Fibroblast of mammary gland (primary cell): ENCODE measurements around the gene ANG.
A peak's percentile ranks its signal among the peaks of the same experiment; 100 is the strongest.
"Not testable (repeated sequence)": the region's sequence is repeated elsewhere in the genome, so short reads cannot be mapped to it uniquely, and the experiment has no call there.

Experiments used
- DNase-seq: peaks from one replicate; pipeline ENCODE4 v3.0.0-alpha.2; 2010; ENCODE audit warnings: low read depth
- H3K4me3 ChIP-seq: 2 replicates; pipeline ENCODE4 v1.5.1; 2011; ENCODE audit warnings: low read depth, mild to moderate bottlenecking, low read length, moderate library complexity; ENCODE audit not compliant: control insufficient read depth
- TF ChIP-seq, protein P1 (sequence below): conservative IDR thresholded peaks from 2 replicates; pipeline ENCODE4 v1.5.1; 2011; ENCODE audit warnings: low read depth, low read length, inconsistent platforms; ENCODE audit not compliant: control insufficient read depth, insufficient read depth

Gene ANG

DNA sequence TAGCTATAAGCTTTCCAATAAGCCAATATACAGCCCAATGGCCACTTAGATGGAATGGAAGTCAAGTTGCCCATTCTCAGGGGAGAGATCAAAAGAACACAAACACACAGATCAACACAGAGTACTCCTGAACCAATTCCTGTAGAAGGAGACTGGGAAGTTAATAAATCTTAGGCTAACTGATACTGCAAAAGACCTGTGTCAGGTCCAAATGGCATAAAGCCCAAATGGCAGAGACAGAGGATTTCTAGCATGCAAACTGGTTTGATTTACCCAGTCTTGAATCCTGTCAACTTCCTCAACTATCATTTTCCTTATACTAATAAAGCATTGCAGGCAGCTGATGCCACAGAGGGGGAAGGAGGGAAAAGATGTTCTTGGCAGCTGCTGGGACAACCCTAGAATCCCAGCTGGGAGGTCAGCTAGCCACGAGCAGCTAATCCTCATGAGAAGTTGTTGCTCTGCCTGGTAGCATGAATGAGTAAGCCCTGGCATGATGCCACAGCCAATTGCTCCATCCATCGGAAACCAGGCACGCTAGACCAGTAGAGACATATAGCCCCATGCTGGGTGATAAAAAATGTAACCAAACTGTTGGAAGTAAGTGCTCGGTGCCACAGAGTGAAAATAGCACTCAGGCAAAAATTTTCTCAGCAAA lies 26.2 kb downstream of the ANG start:
- TF ChIP-seq, protein P1, sequence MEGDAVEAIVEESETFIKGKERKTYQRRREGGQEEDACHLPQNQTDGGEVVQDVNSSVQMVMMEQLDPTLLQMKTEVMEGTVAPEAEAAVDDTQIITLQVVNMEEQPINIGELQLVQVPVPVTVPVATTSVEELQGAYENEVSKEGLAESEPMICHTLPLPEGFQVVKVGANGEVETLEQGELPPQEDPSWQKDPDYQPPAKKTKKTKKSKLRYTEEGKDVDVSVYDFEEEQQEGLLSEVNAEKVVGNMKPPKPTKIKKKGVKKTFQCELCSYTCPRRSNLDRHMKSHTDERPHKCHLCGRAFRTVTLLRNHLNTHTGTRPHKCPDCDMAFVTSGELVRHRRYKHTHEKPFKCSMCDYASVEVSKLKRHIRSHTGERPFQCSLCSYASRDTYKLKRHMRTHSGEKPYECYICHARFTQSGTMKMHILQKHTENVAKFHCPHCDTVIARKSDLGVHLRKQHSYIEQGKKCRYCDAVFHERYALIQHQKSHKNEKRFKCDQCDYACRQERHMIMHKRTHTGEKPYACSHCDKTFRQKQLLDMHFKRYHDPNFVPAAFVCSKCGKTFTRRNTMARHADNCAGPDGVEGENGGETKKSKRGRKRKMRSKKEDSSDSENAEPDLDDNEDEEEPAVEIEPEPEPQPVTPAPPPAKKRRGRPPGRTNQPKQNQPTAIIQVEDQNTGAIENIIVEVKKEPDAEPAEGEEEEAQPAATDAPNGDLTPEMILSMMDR, result no peak
- DNase-seq, result peak; percentile 81
- no peak overlapping the region for H3K4me3 ChIP-seq

DNA sequence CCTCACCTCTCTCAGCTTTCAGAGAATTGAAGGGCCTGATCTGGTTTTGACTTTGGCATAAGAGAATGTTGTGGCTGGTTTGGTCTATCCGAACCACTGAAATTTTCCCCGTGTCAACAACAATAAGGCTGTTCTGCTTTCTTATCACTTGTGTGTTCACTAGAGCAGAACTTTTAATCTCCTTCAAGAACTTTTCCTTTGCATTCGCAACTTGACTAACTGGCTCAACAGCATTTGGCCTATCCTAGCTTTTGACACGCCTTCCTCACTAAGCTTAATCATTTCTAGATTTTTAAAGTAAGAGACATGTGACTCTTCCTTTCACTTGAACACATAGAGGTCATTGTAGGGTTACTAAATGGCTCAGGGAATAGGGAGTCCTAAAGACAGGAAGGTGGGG lies 31.2 kb downstream of the ANG start:
- DNase-seq, result no peak
- TF ChIP-seq, protein P1, result no peak
- H3K4me3 ChIP-seq, result no peak overlapping the region

DNA sequence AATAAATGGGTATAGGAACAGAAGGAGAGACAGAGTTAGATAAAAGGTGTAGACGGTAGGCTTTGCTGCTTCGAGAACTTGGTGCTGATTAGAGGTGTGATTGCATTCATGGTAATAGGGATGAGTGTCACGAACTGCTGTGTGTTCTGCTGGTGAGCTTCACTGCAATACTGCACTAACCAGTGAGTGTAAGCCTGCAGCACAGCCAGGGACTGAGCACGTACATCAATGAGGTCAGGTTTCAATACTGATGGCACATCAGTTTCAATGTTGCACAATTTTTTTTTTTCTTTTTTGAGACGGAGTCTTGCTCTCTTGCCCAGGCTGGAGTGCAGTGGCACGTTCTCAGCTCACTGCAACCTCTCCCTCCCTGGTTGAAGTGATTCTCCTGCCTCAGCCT lies 32.2 kb downstream of the ANG start:
- H3K4me3 ChIP-seq, result no peak overlapping the region
- TF ChIP-seq, protein P1, result no peak
- DNase-seq, result no peak

DNA sequence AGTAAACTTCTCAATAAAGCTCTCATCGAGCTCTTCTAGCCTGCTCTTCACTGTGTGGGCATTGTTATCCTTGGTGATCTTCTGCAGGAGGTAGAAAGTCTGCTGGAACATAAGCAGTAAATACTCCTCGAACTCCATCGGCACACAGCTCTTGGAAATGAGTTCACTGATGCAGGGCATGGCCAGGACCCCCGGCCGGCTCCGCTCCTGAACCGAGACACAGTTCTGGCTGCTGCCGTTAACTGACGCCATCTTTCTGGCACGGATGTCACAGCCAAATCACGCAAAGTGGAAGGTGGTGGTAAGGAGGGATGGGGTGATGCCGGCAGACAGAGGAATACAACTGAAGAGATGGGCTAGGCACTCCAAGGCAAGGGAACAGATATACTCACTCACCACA lies 33.5 kb downstream of the ANG start:
- DNase-seq, result no peak
- no peak overlapping the region for H3K4me3 ChIP-seq
- TF ChIP-seq, protein P1, result no peak

DNA sequence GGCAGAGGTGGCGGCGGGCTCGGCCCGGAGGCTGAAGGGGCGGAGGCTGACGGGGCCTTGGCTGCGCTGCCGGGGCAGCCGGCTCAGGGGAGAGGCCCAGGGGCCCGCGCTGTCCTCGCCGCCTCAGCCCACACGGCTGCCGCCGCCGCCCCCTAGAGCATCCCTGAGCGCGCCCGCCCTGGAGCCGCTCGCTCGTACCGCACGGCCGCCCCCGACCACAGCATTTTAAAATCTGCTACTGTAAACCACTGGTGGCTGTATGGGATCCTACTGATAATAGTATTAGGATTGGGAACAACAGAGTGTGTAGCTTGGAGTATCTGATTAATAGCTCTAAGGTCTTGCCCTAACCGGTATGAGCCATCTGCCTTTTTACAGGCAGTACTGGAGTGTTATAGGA lies 34.9 kb downstream of the ANG start:
- no peak for DNase-seq
- TF ChIP-seq, protein P1, result no peak
- no peak overlapping the region for H3K4me3 ChIP-seq

DNA sequence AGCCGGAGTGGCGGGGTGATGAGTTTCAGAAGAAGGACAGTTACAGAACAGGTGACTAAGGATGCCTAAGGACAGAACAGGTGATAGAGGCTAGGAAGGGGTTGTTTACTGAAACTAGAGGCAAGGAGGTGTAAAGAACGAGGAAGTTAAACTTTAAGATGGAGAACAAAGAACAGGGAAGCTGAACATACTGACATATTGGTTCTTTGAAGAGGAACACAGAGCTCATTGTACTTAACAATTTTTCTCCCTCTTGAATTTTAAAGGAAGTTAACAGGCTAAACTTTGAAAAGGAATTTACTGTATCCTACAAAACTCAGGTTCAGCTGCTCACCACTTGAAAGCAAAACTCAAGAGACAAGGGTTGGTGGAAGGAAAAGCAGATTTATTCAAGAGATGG lies 37.6 kb downstream of the ANG start:
- H3K4me3 ChIP-seq, DNase-seq: not testable (repeated sequence)

DNA sequence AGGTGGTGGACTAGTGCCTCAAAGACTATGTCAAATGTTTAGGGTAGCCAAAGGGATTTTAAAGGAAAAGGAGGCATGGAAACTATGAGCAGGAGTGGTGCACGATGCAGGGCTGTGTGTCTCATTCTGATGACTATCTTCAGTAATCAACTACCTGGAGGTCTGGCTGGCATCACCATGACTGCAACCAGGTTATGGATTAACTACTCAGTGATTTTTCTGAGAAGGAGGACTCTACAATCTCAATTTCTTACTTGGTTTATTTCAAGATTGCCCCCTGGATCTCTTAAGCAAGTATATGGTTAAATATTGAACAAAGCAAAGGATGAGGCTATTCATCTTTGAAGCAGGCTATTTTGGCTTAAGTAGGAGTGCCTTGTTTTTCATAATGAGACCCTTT lies 38.0 kb downstream of the ANG start:
- no peak for DNase-seq
- no peak overlapping the region for H3K4me3 ChIP-seq
- TF ChIP-seq, protein P1, result no peak
